GM21360 (cell line): Measurements from ENCODE around the gene PDE6G.
"Not testable (repeated sequence)": the region's sequence is repeated elsewhere in the genome, so short reads cannot be mapped to it uniquely, and the experiment has no call there.

Experiments
- ATAC-seq: cut with Tn5 transposase; IDR thresholded peaks from one replicate; pipeline ENCODE4 v1.9.1; 2021; ENCODE audit warnings: mild to moderate bottlenecking, moderate library complexity; ENCODE audit not compliant: unreplicated experiment

The PDE6G gene

DNA sequence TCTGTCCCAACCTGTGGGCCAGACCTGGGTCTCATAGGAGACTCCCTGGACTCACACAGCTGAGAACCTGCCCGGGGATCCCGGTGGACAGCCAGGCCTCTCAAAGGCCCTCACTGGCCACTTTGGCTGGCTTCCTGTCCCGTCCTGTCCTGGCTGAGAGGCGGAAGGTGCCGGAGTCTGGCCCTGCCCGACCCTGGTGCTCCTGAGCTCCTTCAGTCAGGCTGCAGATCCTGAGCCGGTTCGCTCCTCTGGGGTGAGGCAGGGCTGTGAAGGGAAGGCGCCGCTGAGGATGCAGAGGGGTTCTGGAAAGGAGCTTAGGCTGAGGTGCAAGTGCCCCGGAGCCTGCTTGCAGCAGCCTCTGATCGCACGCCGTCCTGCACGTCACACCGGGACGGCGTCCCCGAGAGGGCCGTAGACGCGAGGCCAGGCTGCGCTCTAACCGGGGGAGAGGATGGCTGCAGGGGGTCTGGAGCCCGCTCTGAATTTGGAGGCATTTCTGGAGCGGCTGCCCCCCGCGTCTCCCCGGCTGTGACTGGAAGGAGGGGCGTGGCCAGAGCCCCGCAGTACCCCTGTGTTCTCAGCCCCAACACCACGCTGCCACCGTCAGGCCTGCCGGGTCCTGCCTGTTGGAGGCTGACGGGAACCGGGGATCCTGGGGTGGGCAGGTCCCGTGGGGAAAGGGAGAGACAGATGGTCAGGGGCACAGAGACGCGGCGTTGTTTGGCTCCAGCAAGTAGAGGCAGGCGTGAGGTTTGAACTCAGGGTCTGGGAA lies 31.6 kb upstream of the PDE6G start:
- no peak for ATAC-seq

DNA sequence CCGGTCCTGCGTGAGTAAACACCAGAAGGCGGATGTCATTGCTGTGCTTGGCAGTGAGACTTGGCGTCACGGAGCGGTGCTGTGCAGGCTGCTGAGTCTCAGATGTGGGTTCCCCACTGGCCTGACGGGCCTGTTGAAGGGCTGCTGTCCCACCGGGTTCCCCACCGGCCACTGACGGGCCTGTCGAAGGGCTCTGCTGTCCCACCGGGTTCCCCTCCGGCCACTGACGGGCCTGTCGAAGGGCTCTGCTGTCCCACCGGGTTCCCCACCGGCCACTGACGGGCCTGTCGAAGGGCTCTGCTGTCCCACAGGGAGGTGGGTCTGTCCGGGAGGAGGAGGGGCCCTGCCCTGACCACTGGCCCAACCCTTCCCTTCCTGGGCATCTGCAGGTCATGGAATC lies 30.3 kb upstream of the PDE6G start:
- ATAC-seq = no peak

DNA sequence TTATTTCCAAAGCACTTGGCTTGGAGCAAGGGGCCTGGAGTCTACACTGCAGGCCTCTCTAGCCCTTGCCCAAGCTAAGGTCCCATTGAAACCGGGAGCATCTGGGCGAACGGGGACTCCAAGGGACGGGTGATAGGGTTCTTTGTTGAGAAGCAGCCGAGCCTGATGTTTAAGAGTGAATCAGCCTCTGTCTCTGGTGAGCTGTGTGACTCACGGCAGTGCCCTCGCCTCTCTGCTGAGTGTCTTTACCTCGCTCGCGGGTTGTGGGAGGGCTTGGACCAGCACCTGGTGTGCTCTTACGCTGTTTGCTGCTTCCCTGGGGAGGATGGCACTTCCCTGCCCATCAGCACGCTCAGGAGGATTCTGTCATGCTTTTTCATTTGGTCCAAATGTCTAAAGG lies 28.8 kb upstream of the PDE6G start:
- ATAC-seq = no peak

DNA sequence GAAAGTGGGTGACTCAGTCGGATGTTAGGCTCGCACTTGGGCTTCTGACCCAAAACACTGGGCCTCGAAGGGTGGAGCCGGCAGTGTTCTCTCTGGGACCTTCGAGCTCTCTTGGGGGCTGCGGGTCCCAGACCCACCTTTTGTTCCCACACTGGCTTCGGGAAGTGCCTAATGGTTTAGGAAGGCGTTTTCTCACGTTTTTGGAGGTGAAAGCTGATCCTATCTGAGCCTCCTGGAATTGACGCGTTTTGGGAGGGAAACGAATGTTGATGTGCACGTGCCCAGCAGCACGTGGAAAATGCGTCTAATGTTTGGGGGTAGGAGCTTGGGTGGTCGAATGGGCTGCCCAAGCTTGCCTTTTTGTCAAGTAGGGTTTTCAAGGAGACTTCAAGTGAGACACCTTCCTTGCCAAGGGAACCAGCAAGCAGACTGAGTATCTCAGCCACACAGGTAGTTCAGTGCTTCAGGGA lies 28.1 kb upstream of the PDE6G start:
- ATAC-seq = peak; percentile 6

DNA sequence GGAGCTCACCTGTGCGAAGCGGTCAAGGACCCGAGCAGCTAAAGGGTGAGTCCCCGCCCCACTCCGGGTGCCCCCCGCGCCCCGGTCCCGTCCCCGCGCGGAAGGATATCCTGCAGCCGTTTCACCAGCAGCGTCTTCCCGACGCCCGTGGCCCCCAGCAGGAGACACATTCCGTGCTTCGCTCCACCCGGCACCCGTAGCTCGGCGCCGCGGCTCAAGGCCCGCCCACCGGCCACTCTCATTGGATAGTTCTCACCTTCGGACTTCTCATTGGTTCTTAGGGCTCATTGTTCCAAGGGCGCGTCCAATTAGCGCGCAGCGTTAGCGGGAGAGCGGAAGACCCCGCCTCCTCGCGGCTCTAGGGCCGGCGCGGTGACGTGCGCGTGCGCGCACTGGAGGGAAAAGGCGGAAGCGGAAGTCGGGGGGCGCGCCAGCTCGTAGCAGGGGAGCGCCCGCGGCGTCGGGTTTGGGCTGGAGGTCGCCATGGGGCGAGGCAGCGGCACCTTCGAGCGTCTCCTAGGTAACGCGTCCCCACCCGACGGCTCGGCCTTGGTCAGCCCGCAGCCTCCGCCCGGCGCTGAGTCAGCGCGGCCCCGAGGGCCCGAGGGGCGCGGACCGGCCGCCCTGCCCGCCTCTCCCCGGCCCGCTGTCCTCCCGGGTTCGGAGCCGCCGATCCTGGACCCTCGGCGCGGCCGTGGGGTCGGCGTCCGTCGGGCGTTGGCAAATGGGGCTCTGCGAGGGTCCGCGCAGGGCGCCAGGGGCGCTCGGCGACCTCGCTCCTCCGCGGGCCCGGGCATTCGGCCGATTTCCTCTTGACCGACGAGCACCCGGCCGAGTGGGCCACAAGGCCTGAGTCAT lies 27.5 kb upstream of the PDE6G start, which contains the start of the genes ARL16 and HGS:
Gene ARL16, minus strand, starts transcription at position 214 of the 858 bp plus-strand sequence. Its CDS starts 44 bp downstream, at position 170.
Gene HGS, plus strand, starts transcription at position 428 of the 858 bp plus-strand sequence. Its CDS starts 56 bp downstream, at position 484.
- ATAC-seq = peak; percentile 88

DNA sequence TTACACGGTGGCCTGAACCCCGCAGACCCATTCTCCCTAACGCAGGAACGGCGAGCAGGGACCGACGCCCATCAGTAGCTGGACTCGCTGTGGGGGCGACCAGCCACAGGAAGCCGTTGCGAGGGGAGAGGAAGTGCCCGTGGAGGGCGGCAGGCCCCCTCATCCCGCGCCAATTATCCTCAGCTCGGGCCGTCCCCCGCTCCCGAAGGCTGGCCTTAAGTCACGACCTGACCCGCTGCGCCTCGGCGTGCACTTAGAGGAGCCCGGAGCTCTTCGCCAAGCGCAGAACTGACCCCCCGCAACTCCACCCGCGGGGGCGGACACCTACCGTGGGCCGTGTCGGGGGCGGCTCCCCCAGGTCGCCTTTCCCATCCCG lies 26.9 kb upstream of the PDE6G start:
- ATAC-seq = peak; percentile 20

DNA sequence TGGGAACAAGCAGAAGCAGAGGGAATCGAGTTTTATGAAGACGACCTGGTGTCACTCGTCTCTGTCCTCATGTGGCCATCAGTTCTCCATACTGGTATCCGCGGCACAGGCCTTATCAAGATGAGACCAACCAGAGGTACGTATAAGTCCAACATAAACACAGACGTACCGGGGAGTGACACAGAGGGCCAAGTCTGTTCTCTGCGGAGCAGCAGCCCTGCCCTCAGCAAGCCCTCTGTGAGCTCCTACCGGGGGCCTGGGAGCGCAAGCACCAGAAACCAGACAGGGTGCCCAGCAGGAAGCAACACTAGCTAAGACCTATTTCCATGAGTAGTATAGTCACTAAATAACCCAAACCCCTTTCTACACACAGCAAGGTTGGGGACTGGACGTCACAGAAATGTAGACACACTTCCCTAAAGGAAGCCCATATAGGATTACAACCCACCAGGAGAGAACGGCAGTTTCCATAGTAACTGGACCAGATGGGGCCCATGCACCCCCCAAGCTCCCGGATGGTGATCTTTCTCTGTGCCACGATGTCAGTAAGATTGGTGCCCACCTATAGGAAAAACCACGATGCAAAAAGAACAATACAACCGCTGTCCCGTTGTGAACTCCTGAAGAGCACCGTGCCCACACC lies 26.3 kb upstream of the PDE6G start:
- no peak for ATAC-seq

DNA sequence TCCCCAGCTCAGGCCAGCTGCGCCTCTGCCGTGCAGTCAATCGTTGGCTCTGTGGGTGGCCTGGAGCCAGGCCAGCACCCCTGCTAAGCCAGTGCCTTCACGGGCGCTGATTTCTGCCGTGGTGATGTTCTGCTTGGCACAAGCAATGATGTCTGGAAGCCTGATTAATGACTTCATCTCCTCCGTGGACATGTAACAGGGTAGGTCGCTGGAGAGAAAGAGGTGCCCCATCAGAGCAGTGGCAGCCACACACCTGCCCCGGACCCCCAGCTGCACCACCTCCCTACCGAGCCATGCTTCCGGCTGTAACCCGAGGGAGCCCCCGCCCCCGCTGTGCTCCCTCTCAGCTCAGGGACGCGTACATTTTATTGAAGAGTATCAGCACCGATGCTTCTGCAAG lies 25.3 kb upstream of the PDE6G start:
- no peak for ATAC-seq

DNA sequence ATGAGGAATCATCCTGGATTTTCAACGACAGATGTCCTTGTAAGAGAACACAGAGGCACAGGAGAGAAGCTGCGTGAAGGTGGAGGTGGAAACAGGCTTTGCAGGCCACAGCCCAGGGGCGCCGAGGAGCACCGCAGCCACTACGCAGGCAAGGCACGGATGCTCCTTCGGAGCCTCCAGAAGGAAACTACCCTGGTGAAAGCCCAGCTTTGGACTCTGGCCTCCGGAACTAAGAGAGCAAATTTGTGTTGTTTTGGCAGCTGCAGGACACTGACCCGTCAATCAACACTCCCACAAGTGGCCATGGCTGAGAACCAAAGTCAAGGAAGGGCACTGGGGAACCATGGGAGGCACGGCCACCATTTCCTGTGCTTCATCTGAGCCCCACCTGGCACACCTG lies 23.8 kb upstream of the PDE6G start:
- no peak for ATAC-seq

DNA sequence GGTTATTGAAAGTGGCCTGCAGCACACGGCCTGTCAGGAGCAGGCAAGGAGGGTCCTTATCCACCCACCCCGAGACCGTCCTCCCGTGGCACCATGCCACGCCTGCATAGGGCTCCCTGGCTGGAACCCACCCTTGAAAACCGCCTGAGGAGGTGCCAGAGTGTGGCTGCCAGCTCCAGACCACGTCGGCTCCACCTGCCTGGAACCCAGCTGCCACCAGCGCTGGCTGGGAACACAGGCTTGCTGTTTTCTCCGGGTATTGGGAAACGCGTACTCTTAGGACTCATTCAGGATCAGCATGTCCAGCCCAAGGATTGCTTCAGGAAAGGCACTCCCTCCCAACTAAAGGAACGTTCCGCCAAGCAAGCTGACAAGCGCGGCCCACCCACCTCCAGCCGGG lies 20.6 kb upstream of the PDE6G start:
- no peak for ATAC-seq

DNA sequence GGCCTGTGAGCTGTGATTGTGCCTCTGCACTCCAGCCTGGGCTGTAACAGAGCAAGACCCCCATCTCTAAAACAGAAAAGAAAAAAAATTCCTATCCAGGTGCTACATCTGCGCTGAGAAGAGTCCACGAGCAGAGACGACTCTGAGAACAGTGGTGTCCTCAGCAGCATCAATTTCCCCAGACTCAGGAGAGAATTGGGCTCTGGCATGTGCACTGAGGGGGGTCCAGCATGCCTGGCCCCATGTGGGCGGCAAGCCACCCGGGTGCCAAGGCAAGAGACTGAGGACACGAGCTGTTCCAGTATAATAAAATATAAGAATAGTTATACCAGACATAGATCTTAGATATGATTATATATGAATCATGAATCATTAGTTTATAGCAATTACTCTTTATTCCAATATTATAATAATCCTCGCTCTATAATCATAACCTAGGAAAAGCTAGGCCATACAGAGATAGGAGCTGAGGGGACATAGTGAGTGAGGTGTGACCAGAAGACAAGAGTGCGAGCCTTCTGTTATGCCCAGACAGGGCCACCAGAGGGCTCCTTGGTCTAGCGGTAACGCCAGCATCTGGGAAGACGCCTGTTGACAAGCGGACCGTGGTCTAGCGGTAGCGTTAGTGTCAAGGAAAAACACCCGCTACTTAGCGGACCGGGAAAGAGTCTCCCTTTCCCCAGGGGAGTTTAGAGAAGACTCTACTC lies 19.3 kb upstream of the PDE6G start:
- not testable (repeated sequence) for ATAC-seq

DNA sequence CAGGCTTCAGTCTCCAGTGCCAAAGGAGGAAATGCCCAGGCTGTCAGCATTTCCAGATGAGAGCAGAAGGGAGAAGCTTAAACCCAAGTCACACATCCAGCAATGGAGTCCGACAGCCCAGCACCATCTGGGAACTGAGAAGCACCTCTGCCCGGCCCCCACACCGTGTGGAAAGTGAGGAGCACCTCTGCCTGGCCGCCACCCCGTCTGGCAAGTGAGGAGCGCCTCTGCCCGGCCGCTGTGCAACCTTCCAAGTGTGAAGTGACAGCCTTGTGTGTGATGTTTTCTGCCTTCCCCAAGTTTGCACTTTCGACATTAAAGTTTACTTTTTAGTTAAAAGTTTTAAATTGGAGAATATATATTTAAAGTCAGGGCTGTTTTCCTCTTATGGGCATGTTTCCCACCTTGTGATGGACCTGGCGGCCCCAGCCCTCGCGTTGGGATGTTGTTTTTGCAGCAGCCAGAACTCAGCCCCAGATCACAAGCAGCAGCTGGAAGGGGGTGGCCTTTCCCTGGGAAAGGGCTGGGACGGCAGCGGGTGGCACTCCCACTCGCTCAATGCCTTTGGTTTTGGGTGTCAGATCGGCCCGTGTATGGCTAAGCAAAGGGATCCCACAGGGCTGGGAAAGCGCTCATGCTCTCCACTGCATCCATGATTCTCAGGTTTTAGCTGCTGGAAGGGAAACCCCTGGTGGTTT lies 17.4 kb upstream of the PDE6G start:
- ATAC-seq = no peak

DNA sequence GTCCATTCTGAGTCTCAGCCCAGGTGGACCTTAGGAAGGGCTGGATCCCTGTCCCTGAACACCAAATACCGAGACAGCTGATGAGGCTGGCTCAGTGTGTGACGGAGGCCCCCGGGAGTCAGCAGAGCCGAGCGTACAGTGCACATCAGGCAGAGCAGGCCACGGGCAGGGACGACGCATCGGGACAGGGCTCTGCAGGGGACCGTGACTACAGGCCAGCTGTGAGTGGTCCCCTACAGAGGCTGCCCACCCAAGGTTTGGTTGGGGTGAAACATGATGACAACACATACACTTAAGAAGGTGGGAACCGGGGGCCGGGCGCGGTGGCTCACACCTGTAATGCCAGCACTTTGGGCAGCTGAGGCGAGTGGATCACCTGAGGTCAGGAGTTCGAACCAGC lies 16.6 kb upstream of the PDE6G start:
- ATAC-seq = no peak

DNA sequence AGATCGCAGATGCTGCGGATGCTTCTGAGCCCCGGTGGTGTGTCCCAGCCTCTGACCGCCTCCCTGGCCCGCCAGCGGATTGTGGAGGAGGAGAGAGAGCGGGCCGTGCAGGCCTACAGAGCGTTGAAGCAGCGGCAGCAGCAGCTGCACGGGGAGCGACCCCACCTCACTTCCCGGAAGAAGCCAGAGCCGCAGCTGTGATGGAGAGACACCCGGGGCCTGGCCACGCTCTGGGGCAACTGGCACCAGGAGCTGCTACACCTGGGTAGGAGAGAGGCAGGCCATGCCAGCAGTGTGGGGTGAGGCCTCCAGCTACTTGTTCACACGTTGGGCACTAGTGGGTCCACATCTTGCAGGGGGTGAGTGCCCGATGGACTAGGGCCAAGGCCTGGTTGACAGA lies 16.2 kb upstream of the PDE6G start:
- ATAC-seq = no peak

DNA sequence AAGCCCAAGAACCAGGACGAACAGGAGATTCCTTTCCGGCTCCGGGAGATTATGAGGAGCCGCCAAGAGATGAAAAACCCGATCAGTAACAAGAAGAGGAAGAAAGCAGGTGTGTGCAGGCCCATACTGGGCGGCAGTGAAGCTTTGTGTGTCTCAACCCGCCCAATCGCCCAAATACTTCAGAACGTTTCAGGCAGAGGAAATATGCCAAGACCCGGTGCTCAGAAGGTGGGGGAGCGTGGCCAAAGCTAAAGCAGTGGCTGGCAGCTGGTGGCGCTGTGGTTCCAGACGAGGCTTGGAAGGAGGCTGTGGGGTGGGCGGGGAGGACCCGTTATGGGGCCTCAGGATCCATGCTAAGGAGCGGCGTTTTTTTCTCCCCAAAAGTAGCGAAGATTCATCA lies 11.4 kb upstream of the PDE6G start:
- ATAC-seq = no peak

DNA sequence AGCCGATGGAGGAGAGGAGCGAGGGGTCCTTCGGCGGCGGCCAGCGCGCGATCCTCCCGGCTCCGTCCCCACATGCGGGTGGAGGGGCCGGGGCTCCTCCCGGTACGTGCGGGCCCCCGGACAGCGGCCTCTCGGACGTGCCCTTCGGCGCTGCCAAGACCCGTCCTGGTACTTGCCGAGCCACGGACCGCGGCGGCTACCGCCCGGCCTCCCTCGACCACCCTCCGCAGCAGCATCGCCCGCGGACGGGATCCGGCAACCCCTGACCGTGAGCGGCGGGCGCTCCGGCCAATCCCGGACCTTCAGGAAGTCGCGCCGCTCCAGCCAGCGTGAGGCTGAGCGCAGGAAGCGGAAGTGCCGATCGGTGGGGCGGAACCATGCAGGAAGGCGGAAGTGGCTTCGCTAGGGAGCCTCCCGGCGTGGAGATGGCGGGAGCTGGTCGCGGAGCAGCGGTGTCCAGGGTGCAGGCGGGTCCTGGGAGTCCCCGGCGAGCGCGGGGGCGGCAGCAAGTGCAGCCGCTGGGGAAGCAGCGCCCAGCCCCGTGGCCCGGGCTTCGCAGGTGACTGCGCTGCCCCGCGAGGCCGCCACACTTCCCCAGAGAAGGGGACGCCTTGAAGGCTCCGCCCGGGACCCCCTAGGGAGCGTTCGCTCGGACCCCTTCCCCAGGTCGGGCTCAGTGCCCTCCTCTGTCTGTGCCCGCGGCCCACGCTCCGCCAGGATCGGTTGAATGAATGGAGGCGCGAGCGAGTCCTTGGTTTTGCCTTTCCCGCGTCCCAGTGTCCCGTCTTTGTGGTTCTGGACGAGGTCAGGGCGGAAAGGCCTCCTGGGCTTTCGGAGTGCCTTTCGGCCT lies 10.2 kb upstream of the PDE6G start, which contains the start of the genes CCDC137 and OXLD1:
Gene CCDC137, plus strand, starts transcription at position 396 of the 850 bp plus-strand sequence. Its CDS starts 30 bp downstream, at position 426.
Gene OXLD1, minus strand, starts transcription at position 264 of the 850 bp plus-strand sequence. Its CDS starts 28 bp downstream, at position 236.
- ATAC-seq = peak; percentile 86

DNA sequence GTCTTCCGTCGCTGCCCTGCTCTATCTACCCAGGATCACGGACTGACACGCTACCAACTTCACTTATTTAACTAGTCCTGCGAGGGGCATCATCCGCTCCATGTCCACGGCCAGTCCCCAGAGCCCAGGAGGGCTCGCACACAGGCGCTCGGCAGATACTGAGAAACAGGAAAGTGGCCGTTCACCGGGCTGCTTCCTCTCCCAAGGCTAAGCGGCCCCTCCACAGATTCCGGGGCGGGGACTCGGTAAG lies 9.7 kb upstream of the PDE6G start:
- peak; percentile 28 for ATAC-seq

DNA sequence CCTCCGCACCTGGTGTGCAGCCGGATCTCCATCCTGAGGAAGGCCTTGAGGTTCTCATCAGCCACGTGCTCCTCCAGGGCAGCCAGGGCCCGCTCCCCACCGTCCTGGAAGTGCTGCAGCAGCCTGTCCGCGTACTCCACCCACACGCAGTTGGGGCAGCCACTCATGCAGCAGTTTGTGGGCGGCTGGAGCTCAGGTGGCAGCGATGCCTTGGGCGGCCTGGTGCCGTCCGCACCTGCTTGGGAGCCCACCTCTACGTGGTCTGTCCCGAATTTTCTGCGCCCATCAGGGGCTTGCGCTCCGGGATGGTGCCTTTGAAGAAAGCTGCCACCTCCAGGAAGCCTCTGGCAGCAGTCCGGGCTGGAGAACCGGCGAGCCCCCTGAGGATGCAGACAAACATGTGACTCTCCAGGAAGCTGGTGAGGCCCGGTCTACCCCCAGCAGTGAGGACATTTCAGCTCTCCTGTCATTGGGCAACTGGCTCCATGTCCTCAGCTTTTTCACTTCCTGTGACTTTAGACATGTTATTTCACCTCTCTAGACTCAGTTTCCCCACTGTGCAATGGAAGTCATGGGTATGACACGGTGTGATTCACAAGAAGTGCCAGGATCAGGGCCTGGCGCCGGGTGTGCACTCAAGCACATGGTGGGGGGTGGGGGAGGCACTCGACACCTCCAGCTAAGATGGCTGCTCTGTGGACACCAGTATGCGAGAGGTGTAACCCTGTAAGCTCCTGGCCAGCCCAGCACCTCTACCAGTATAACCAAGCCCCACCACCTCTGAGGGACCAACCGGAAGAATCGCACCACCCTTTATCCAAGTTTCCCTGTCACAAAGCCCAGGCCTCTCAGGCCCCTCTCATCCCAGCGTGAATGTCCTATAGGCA lies 9.1 kb upstream of the PDE6G start:
- ATAC-seq = no peak
